HL-60 (cell line): ENCODE data around the gene SLC35B2.

Experiments used
- DNase-seq, 2 experiments: peaks; one replicate each; pipeline ENCODE4 v3.0.0-alpha.2; 2010 to 2020; ENCODE audit warnings: low read depth in 1 of 2, low spot score in 1 of 2
- H3K27ac ChIP-seq: fragments of 250-450 bp; sonication (Bioruptor Pico); replicated peaks from 2 replicates; pipeline ENCODE4 v1.5.1; 2020; ENCODE audit warnings: mild to moderate bottlenecking, moderate library complexity
- H3K27me3 ChIP-seq: fragments of 250-450 bp; sonication (Bioruptor Pico); 2 replicates; pipeline ENCODE4 v1.5.1; 2021; ENCODE audit warnings: mild to moderate bottlenecking, moderate library complexity; ENCODE audit not compliant: insufficient read depth, poor library complexity, severe bottlenecking
- H3K4me3 ChIP-seq: replicated peaks from 2 replicates; pipeline ENCODE4 v1.5.1; 2011; ENCODE audit warnings: mild to moderate bottlenecking, control low read depth, low read length; ENCODE audit not compliant: insufficient read depth
- GABPA ChIP-seq: IDR thresholded peaks from 2 replicates; pipeline ENCODE4 v1.6.1; 2012; ENCODE audit warnings: low read depth
- POLR2AphosphoS5 ChIP-seq: IDR thresholded peaks from 2 replicates; pipeline ENCODE4 v1.6.1; 2012; ENCODE audit warnings: low read depth
- SPI1 ChIP-seq: IDR thresholded peaks from 2 replicates; pipeline ENCODE4 v1.6.1; 2012; ENCODE audit warnings: low read depth, mild to moderate bottlenecking, borderline replicate concordance
- TF ChIP-seq, protein P1 (sequence below): IDR thresholded peaks from one replicate; pipeline ENCODE4 v1.5.1; 2011; ENCODE audit warnings: low read length, control low read depth, inconsistent platforms; ENCODE audit not compliant: insufficient read depth
- TF ChIP-seq, protein P2 (sequence below): IDR thresholded peaks from 2 replicates; pipeline ENCODE4 v1.6.1; 2012; ENCODE audit warnings: low read depth; ENCODE audit not compliant: insufficient replicate concordance

Gene SLC35B2

GRCh38 chr6:44253307-44254101 lies 3.8 kb downstream of the SLC35B2 start:
- TF ChIP-seq SPI1 (no peak), GABPA (no peak), POLR2AphosphoS5 (peak; percentile 46)
- TF ChIP-seq, protein P1, sequence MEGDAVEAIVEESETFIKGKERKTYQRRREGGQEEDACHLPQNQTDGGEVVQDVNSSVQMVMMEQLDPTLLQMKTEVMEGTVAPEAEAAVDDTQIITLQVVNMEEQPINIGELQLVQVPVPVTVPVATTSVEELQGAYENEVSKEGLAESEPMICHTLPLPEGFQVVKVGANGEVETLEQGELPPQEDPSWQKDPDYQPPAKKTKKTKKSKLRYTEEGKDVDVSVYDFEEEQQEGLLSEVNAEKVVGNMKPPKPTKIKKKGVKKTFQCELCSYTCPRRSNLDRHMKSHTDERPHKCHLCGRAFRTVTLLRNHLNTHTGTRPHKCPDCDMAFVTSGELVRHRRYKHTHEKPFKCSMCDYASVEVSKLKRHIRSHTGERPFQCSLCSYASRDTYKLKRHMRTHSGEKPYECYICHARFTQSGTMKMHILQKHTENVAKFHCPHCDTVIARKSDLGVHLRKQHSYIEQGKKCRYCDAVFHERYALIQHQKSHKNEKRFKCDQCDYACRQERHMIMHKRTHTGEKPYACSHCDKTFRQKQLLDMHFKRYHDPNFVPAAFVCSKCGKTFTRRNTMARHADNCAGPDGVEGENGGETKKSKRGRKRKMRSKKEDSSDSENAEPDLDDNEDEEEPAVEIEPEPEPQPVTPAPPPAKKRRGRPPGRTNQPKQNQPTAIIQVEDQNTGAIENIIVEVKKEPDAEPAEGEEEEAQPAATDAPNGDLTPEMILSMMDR: no peak
- TF ChIP-seq, protein P2, sequence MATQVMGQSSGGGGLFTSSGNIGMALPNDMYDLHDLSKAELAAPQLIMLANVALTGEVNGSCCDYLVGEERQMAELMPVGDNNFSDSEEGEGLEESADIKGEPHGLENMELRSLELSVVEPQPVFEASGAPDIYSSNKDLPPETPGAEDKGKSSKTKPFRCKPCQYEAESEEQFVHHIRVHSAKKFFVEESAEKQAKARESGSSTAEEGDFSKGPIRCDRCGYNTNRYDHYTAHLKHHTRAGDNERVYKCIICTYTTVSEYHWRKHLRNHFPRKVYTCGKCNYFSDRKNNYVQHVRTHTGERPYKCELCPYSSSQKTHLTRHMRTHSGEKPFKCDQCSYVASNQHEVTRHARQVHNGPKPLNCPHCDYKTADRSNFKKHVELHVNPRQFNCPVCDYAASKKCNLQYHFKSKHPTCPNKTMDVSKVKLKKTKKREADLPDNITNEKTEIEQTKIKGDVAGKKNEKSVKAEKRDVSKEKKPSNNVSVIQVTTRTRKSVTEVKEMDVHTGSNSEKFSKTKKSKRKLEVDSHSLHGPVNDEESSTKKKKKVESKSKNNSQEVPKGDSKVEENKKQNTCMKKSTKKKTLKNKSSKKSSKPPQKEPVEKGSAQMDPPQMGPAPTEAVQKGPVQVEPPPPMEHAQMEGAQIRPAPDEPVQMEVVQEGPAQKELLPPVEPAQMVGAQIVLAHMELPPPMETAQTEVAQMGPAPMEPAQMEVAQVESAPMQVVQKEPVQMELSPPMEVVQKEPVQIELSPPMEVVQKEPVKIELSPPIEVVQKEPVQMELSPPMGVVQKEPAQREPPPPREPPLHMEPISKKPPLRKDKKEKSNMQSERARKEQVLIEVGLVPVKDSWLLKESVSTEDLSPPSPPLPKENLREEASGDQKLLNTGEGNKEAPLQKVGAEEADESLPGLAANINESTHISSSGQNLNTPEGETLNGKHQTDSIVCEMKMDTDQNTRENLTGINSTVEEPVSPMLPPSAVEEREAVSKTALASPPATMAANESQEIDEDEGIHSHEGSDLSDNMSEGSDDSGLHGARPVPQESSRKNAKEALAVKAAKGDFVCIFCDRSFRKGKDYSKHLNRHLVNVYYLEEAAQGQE: no peak
- Histone ChIP-seq H3K27ac (no peak overlapping the region), H3K4me3 (no peak overlapping the region), H3K27me3 (no peaks in the 10 kb centered on the region)
- peak in 1 of 2 experiments; percentile 80 for DNase-seq

GRCh38 chr6:44251576-44252524 lies 5.5 kb downstream of the SLC35B2 start:
- TF ChIP-seq, protein P1: no peak
- TF ChIP-seq, protein P2: no peak
- no peak for TF ChIP-seq GABPA
- no peak for TF ChIP-seq SPI1
- no peak for TF ChIP-seq POLR2AphosphoS5
- Histone ChIP-seq H3K4me3 (no peak overlapping the region), H3K27me3 (no peaks in the 10 kb centered on the region), H3K27ac (no peak overlapping the region)
- no peak for DNase-seq

DNA sequence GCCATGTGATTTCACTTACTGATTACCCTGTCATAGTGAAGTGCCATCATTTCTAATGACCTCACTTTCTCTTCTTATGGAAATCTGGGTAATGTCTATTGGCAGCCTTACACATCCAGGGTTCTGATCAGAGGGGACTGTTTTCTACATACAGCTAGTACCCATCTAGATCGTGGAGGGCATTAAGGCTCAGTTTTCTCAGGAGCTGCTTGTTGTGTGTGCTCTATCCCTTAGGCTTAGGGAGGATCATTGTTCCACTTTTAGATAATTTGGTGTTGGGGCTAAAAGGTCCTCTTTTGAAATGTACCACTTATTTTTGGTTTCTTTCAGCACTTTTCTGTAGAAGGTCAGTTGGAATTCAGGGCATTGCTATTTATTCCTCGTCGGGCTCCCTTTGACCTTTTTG lies 6.6 kb downstream of the SLC35B2 start:
- Histone ChIP-seq H3K27me3 (no peaks in the 10 kb centered on the region), H3K27ac (no peak overlapping the region), H3K4me3 (no peak overlapping the region)
- no peak for DNase-seq
- TF ChIP-seq, protein P1: no peak
- TF ChIP-seq GABPA (no peak), POLR2AphosphoS5 (no peak; the same call in 1 of the 2 replicates), SPI1 (no peak)
- TF ChIP-seq, protein P2: no peak
